Mucosa of stomach (tissue), 1 donor: ENCODE results near the gene PCK2.
A peak's percentile ranks its signal among the peaks of the same experiment; 100 is the strongest.
"Not testable (repeated sequence)": the region's sequence is repeated elsewhere in the genome, so short reads cannot be mapped to it uniquely, and the experiment has no call there.

Experiments
- H3K27me3 ChIP-seq: one replicate; pipeline ENCODE4 v1.7.0; 2013; ENCODE audit warnings: mild to moderate bottlenecking, low read length; ENCODE audit not compliant: control insufficient read depth, insufficient read depth
- H3K36me3 ChIP-seq: one replicate; pipeline ENCODE4 v1.7.0; 2013; ENCODE audit warnings: low read length; ENCODE audit not compliant: control insufficient read depth, insufficient read depth
- H3K4me1 ChIP-seq: one replicate; pipeline ENCODE4 v1.7.0; 2013; ENCODE audit warnings: mild to moderate bottlenecking, low read length; ENCODE audit not compliant: control insufficient read depth, insufficient read depth
- H3K4me3 ChIP-seq: one replicate; pipeline ENCODE4 v1.7.0; 2013; ENCODE audit warnings: low read length
- H3K9ac ChIP-seq: one replicate; pipeline ENCODE4 v1.7.0; 2013; ENCODE audit warnings: mild to moderate bottlenecking, low read length, moderate library complexity
- H3K9me3 ChIP-seq: one replicate; pipeline ENCODE4 v1.7.0; 2013; ENCODE audit warnings: mild to moderate bottlenecking, low read length, moderate library complexity; ENCODE audit not compliant: control insufficient read depth
- donor health status: Pancreatic carcinoma.

PCK2 gene

GRCh38 chr14:24093901-24094840, at the start of gene PCK2:
TSS of gene PCK2 (plus strand) at chr14:24094311. CDS start at chr14:24094406, 95 bp downstream.
- Histone ChIP-seq H3K4me3 (peak within 1 kb of the TSS; percentile 51), H3K27me3 (no peaks in the 10 kb centered on the region), H3K4me1 (peaks cover 33% of the 10 kb centered on the region), H3K9me3 (no peaks in the 10 kb centered on the region), H3K36me3 (peaks cover 9% of the 10 kb centered on the region), H3K9ac (peak within 1 kb of the TSS; percentile 92)

DNA sequence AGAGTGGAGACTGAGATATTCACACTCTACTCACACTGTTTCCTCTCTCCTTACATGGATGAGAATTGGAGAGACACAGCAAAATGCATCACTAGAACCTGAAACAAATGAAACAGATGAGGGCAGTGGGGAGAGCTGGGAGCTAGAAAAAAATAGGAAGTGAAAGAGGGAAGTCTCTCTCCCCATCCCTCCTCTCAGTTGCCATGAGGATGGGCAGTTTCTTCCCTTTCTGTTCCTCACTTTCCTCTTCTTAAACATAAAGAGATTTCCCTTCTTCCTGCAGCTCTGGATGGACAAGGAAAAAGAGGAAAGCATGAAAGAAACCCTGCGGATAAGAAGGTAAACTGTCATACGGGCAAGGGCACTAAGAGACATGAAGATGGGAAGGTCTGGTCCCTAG, 45.1 kb upstream of the PCK2 start:
- Histone ChIP-seq H3K4me1 (peaks cover 17% of the 10 kb centered on the region), H3K27me3 (peaks cover 10% of the 10 kb centered on the region)
- H3K36me3 ChIP-seq, H3K4me3 ChIP-seq, H3K9ac ChIP-seq, H3K9me3 ChIP-seq: not testable (repeated sequence)

- not testable (repeated sequence) for H3K9ac ChIP-seq, H3K4me3 ChIP-seq, H3K9me3 ChIP-seq, H3K36me3 ChIP-seq
- Histone ChIP-seq H3K27me3 (peaks cover 13% of the 10 kb centered on the region), H3K4me1 (peaks cover 17% of the 10 kb centered on the region)
These were observed 43.4 kb upstream of the PCK2 start for GRCh38 chr14:24050753-24051152.

DNA sequence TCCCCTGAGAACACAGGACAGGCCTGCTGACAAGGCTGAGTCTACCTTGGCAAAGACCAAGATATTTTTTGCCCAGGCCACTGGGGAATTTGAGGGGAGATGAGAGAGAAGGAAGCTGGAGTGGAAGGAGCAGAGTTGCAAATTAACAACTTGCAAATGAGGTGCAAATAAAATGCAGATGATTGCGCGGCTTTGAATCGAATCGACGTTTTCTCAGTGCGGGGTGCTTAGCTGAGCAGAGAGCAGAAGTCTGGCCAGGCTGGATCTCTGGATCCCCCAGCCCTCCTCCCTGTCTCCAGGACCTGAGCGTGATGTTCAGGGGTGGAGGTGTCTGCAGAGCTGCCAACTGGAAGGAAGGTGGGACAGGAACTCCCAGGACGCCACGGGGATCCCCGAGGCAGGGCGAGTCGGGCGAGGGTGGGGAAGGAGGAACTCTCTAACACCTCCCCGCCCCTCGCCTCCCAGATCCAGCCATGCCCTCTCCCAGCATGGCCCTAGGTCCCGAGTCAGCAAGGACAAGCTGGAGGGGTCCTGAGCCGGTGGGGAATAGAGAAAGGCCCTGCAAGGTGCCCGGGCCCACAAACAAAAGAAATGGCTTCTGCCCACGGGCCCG, 42.8 kb upstream of the PCK2 start:
- Histone ChIP-seq H3K4me3 (peak overlapping the region; percentile 60), H3K4me1 (peaks cover 17% of the 10 kb centered on the region), H3K9ac (peak overlapping the region; percentile 86)

GRCh38 chr14:24051789-24052655, 42.1 kb upstream of the PCK2 start, which contains the start of gene CARMIL3:
TSS of gene CARMIL3 (plus strand) at chr14:24052009. CDS start at chr14:24052154, 145 bp downstream.
- Histone ChIP-seq H3K9ac (peak within 1 kb of the TSS; percentile 86), H3K36me3 (no peaks in the 10 kb centered on the region), H3K4me3 (peak within 1 kb of the TSS; percentile 60), H3K4me1 (peaks cover 17% of the 10 kb centered on the region), H3K9me3 (no peaks in the 10 kb centered on the region), H3K27me3 (peaks cover 13% of the 10 kb centered on the region)

More for the DNA sequence above, 42.8 kb upstream of the PCK2 start:
- peaks cover 13% of the 10 kb centered on the region for H3K27me3 ChIP-seq
- no peaks in the 10 kb centered on the region for H3K36me3 ChIP-seq
- no peaks in the 10 kb centered on the region for H3K9me3 ChIP-seq

DNA sequence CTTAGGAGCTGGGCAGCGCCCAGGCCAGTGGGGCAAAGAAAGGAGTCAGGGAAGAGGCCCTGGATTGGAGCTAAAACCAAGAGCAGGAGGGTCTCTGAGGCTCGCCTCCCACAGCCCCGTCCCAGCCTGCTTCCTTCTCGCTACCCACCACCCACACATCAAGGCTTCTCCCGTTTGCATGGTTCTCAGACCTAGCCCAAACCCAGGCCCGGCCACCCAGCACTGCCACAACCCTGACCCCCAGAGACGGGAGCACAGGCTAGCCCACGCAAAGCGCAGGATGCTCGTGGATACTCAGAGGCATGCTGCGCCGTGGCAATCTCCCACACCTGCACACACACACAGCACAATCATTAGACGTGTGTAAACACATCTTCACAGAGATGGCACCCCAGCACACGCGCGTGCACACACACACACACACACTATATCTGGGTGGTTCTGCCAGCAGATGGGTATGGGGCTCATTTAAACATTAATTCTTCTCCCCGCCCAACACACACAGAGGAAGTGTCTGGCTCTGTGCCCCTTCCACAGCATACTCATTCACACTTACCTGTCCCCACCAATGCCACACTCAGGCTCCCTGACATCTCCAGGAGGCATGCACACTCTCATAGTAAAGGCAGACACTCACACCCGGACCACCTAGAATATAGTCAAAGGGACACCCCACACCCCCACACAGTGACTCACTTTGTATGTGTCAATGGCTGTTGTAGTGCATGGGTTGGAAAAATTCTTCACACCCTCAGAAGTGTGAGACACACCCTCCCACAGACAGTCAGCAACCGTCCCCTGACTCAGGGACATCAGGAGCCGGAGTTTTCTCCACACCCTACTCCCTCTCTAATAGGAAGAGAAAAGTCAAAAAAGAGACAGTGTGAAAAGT, 41.2 kb upstream of the PCK2 start:
- H3K9ac ChIP-seq, result no peak overlapping the region

DNA sequence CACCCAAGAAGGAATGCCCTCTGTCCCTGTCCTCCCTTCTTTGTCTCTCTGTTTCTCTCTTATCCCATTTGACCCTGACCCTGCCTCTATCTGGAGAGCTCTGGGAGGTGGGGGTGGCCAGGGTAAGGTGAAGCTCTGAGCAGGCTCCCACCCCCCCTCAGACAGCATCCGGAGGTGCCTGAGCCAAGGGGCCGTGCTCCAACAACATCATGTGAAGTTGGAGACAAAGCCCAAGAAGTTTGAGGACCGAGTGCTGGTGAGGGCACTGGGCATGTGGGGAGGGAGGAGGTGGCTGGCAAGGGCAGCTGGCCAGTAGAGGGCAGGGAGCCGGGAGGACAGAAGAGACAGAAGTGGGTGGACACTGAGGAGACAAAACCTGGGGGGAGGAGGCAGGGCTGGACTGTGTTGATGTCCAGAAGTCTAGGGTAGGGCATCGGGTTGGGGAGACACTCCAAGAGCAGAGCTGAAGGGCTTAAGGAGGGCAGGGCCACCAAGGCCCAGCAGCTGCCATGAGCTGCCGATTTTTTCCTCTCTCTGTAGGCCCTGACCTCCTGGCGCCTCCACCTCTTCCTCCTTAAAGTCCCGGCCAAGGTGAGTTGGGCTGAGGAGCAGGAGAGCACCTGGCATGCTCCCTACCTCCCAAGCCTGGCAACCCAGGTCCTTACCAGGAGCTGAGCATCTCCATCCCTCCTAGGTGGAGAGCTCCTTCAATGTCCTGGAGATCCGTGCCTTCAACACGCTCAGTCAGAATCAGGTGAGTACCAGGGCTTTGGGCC, 40.4 kb upstream of the PCK2 start:
- Histone ChIP-seq H3K4me3 (no peak overlapping the region), H3K9ac (no peak overlapping the region), H3K4me1 (peaks cover 17% of the 10 kb centered on the region), H3K36me3 (no peaks in the 10 kb centered on the region), H3K27me3 (peaks cover 13% of the 10 kb centered on the region), H3K9me3 (no peaks in the 10 kb centered on the region)

More for the DNA sequence above, 41.2 kb upstream of the PCK2 start:
- Histone ChIP-seq H3K36me3 (no peaks in the 10 kb centered on the region), H3K4me3 (no peak overlapping the region), H3K27me3 (peaks cover 13% of the 10 kb centered on the region), H3K9me3 (no peaks in the 10 kb centered on the region), H3K4me1 (peaks cover 17% of the 10 kb centered on the region)

GRCh38 chr14:24054324-24054641, 39.8 kb upstream of the PCK2 start:
- no peak overlapping the region for H3K9ac ChIP-seq
- H3K4me1 ChIP-seq, result peaks cover 17% of the 10 kb centered on the region
- no peaks in the 10 kb centered on the region for H3K9me3 ChIP-seq
- peaks cover 13% of the 10 kb centered on the region for H3K27me3 ChIP-seq
- H3K36me3 ChIP-seq, result no peaks in the 10 kb centered on the region
- H3K4me3 ChIP-seq, result no peak overlapping the region

DNA sequence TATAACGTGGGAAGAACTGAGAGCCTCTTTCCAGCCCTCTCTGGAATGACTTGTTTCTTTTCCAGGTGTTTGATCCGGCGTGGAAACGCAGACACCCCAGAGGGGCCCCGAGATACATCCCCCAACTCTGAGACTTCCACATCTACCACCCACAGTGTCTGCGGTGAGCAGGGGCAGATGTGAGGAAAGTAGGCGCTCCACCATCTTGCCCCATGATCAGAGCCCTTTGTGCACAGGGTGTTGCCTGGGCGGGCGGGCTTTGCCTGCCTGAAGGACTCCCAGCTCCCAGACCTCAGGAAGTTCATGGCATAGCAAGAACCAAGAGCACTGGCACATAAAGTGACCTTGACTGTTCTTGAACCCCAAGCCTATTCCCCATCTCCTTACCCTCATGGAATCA, 39.5 kb upstream of the PCK2 start:
- H3K36me3 ChIP-seq, result no peaks in the 10 kb centered on the region
- H3K9ac ChIP-seq, result no peak overlapping the region
- H3K4me3 ChIP-seq, result no peak overlapping the region
- H3K27me3 ChIP-seq, result peaks cover 13% of the 10 kb centered on the region
- peaks cover 17% of the 10 kb centered on the region for H3K4me1 ChIP-seq
- H3K9me3 ChIP-seq, result no peaks in the 10 kb centered on the region

- H3K36me3 ChIP-seq, result no peaks in the 10 kb centered on the region
- no peak overlapping the region for H3K9ac ChIP-seq
- no peak overlapping the region for H3K4me3 ChIP-seq
- H3K9me3 ChIP-seq, result no peaks in the 10 kb centered on the region
- peaks cover 16% of the 10 kb centered on the region for H3K4me1 ChIP-seq
- peaks cover 13% of the 10 kb centered on the region for H3K27me3 ChIP-seq
These were observed 37.9 kb upstream of the PCK2 start for GRCh38 chr14:24055971-24056799.
